ENCODE data around the gene CACNG4. TPM values are rescaled to one million over a fixed set of nuclear protein-coding genes. Genes with fewer than 3 reads are reported as not detected.

CACNG4 gene
- polyA plus RNA-seq, 3 donors = not detected

GRCh38 chr17:67018471-67019434, 54.2 kb downstream of the CACNG4 start:
- Histone ChIP-seq H3K4me3 (replicated peaks in 1 of 3; ENCODE audit: low read depth in 2 of 3, low read length in 3 of 3) (no peak overlapping the region), H3K9ac (ENCODE audit: insufficient read depth, low read length, poor library complexity, severe bottlenecking) (no peak overlapping the region), H3K36me3 (replicated peaks in 1 of 2; ENCODE audit: control insufficient read depth in 1 of 2, insufficient read depth in 2 of 2, low read length in 2 of 2) (no peaks in the 10 kb centered on the region), H3K9me3 (replicated peaks in 1 of 2; ENCODE audit: control insufficient read depth in 1 of 2, insufficient read depth in 1 of 2, low read length in 2 of 2) (no peaks in the 10 kb centered on the region), H3K27ac (ENCODE audit: low read depth in 1 of 2, low read length in 2 of 2) (no peak overlapping the region), H3K4me1 (ENCODE audit: control insufficient read depth in 1 of 2, insufficient read depth in 2 of 2, low read length in 2 of 2) (no peaks in the 10 kb centered on the region), H2AFZ (ENCODE audit: insufficient read depth, low read depth, low read length, poor library complexity, severe bottlenecking) (no peak overlapping the region), H3K4me2 (replicated peaks; ENCODE audit: extremely low read depth, low read length, poor library complexity, severe bottlenecking) (no peak overlapping the region), H3K27me3 (ENCODE audit: control insufficient read depth in 2 of 2, insufficient read depth in 2 of 2, low read length in 2 of 2) (no peaks in the 10 kb centered on the region), H4K20me1 (ENCODE audit: insufficient read depth, low read length) (no peaks in the 10 kb centered on the region), H3K79me2 (ENCODE audit: insufficient read depth, low read length) (no peaks in the 10 kb centered on the region)
- Mint-ChIP-seq H3K27ac (no peak overlapping the region), H3K9me3 (peaks cover 0 to 2% (median 0%) of the 10 kb centered on the region in 7 donors), H3K27me3 (ENCODE audit: low read depth in 3 of 3) (peaks cover 4 to 15% (median 9%) of the 10 kb centered on the region in 3 donors), H3K36me3 (no peaks in the 10 kb centered on the region), H3K4me3 (no peak overlapping the region), H3K4me1 (no peaks in the 10 kb centered on the region)
- WGBS (ENCODE audit: insufficient coverage) = 100% methylated on average over 9 of the region's 12 CpGs
- TF ChIP-seq CTCF (IDR thresholded peaks at IDR 0.05) = no peak
- intact Hi-C loops (cut with micrococcal nuclease) = no loop called here
- DNase-seq = no peak

DNA sequence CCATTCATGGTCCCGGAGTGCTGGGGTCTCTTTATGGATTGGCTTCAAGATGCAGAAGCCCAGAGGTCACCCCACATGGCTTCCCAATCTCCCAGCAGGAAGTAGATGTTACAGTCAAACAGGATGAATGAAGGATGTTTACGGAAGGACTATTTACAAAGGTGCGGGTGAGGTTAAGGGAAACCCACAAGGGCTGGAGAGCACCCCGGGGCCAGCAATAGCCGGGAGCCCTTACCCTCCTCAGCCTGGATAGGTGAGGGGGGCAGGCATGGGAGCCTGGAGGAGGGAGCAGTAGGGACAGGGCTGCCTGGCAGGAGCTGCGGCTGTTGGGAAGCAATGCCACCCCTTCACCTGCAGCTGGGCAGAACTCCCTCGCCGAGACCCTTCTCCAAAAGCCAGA, 55.3 kb downstream of the CACNG4 start:
- no peaks in the 10 kb centered on the region for H3K9me3 ChIP-seq (replicated peaks in 1 of 2; ENCODE audit: control insufficient read depth in 1 of 2, insufficient read depth in 1 of 2, low read length in 2 of 2)
- intact Hi-C loops (cut with micrococcal nuclease) = no loop called here
- peaks cover 4 to 13% (median 9%) of the 10 kb centered on the region in 3 donors for H3K27me3 Mint-ChIP-seq (ENCODE audit: low read depth in 3 of 3)
- H3K4me2 ChIP-seq (replicated peaks; ENCODE audit: extremely low read depth, low read length, poor library complexity, severe bottlenecking) = no peak overlapping the region
- no peaks in the 10 kb centered on the region for H3K4me1 ChIP-seq (ENCODE audit: control insufficient read depth in 1 of 2, insufficient read depth in 2 of 2, low read length in 2 of 2)
- TF ChIP-seq CTCF (IDR thresholded peaks at IDR 0.05) = no peak
- H3K4me1 Mint-ChIP-seq = no peaks in the 10 kb centered on the region
- no peak for DNase-seq
- H3K4me3 ChIP-seq (replicated peaks in 1 of 3; ENCODE audit: low read depth in 2 of 3, low read length in 3 of 3) = no peak overlapping the region
- no peak overlapping the region for H3K27ac ChIP-seq (ENCODE audit: low read depth in 1 of 2, low read length in 2 of 2)
- 100% methylated on average over 1 of the region's 8 CpGs for WGBS (ENCODE audit: insufficient coverage)
- H3K27ac Mint-ChIP-seq = no peak overlapping the region
- H3K4me3 Mint-ChIP-seq = no peak overlapping the region
- no peaks in the 10 kb centered on the region for H3K27me3 ChIP-seq (ENCODE audit: control insufficient read depth in 2 of 2, insufficient read depth in 2 of 2, low read length in 2 of 2)
- peaks cover 0 to 2% (median 0%) of the 10 kb centered on the region in 7 donors for H3K9me3 Mint-ChIP-seq
- H3K36me3 ChIP-seq (replicated peaks in 1 of 2; ENCODE audit: control insufficient read depth in 1 of 2, insufficient read depth in 2 of 2, low read length in 2 of 2) = no peaks in the 10 kb centered on the region
- no peaks in the 10 kb centered on the region for H4K20me1 ChIP-seq (ENCODE audit: insufficient read depth, low read length)
- no peak overlapping the region for H2AFZ ChIP-seq (ENCODE audit: insufficient read depth, low read depth, low read length, poor library complexity, severe bottlenecking)
- no peaks in the 10 kb centered on the region for H3K36me3 Mint-ChIP-seq
- H3K79me2 ChIP-seq (ENCODE audit: insufficient read depth, low read length) = no peaks in the 10 kb centered on the region
- no peak overlapping the region for H3K9ac ChIP-seq (ENCODE audit: insufficient read depth, low read length, poor library complexity, severe bottlenecking)

Measured in CD14-positive monocyte (primary cell).